SU-DHL-6 (cell line): ENCODE results near the gene CLASP1.

Source experiments
- H2AFZ ChIP-seq: fragments of 200-600 bp; sonication (generic); 2 replicates; pipeline ENCODE4 v1.6.1; 2014; ENCODE audit warnings: low read depth, mild to moderate bottlenecking, moderate library complexity, mixed read lengths, antibody characterized with exemption, low read length; ENCODE audit not compliant: severe bottlenecking
- H3F3A ChIP-seq: fragments of 200-600 bp; shearing (Covaris generic); 2 replicates; pipeline ENCODE4 v1.6.0; 2016; ENCODE audit warnings: antibody characterized with exemption, mild to moderate bottlenecking; ENCODE audit not compliant: insufficient read depth
- H3K27ac ChIP-seq: fragments of 200-600 bp; sonication (generic); 2 replicates; pipeline ENCODE4 v1.5.1; 2016; ENCODE audit warnings: low read depth, mild to moderate bottlenecking, low read length, moderate library complexity, mixed read lengths
- H3K27me3 ChIP-seq: fragments of 200-600 bp; sonication (generic), shearing (Covaris generic); 2 replicates; pipeline ENCODE4 v1.6.0; 2014; ENCODE audit warnings: mild to moderate bottlenecking, low read length
- H3K36me3 ChIP-seq: fragments of 200-600 bp; sonication (generic); 2 replicates; pipeline ENCODE4 v1.6.1; 2014; ENCODE audit warnings: mild to moderate bottlenecking, low read length, mixed read lengths
- H3K4me2 ChIP-seq: fragments of 300-600, 200-600 bp; shearing (Covaris generic), sonication (generic); 2 replicates; pipeline ENCODE4 v1.6.0; 2014; ENCODE audit warnings: low read length, low read depth, mild to moderate bottlenecking; ENCODE audit not compliant: poor library complexity, severe bottlenecking
- H3K4me3 ChIP-seq: fragments of 200-600 bp; sonication (generic); 2 replicates; pipeline ENCODE4 v1.5.1; 2014; ENCODE audit warnings: antibody characterized with exemption, low read length, mild to moderate bottlenecking, mixed read lengths; ENCODE audit not compliant: insufficient read depth, poor library complexity, severe bottlenecking
- H3K79me2 ChIP-seq: fragments of 200-600 bp; sonication (generic); 2 replicates; pipeline ENCODE4 v1.6.1; 2014; ENCODE audit warnings: mild to moderate bottlenecking, low read length, moderate library complexity; ENCODE audit not compliant: insufficient read depth
- H3K9ac ChIP-seq: fragments of 200-600 bp; sonication (generic); 2 replicates; pipeline ENCODE4 v1.7.0; 2014; ENCODE audit warnings: mild to moderate bottlenecking, low read length
- H3K9me2 ChIP-seq: fragments of 200-600 bp; sonication (generic); replicated peaks from 2 replicates; pipeline ENCODE4 v1.6.1; 2014; ENCODE audit warnings: low read length; ENCODE audit not compliant: insufficient read depth
- H3K9me3 ChIP-seq: fragments of 200-600 bp; sonication (generic); 2 replicates; pipeline ENCODE4 v1.6.1; 2014; ENCODE audit warnings: low read length, mixed read lengths; ENCODE audit not compliant: insufficient read depth
- H4K20me1 ChIP-seq: fragments of 200-600 bp; sonication (generic); 2 replicates; pipeline ENCODE4 v1.6.1; 2014; ENCODE audit warnings: low read depth, mild to moderate bottlenecking, antibody characterized with exemption, low read length, moderate library complexity, mixed read lengths
- CTCF ChIP-seq: fragments of 200-600 bp; sonication (generic); IDR thresholded peaks from one replicate; pipeline ENCODE4 v1.5.1; 2017; ENCODE audit warnings: antibody characterized with exemption, mild to moderate bottlenecking, low read length, moderate library complexity; ENCODE audit not compliant: insufficient read depth, poor library complexity, severe bottlenecking
- EZH2phosphoT487 ChIP-seq: fragments of 200-600 bp; sonication (generic), shearing (Covaris generic); conservative IDR thresholded peaks from 2 replicates; pipeline ENCODE4 v1.6.1; 2018; ENCODE audit warnings: mild to moderate bottlenecking, antibody characterized with exemption, low read length, moderate library complexity, mixed read lengths

CLASP1 gene

GRCh38 chr2:121356058-121356640 is 293.1 kb downstream of the CLASP1 start:
- Histone ChIP-seq H3K9me2 (no peaks in the 10 kb centered on the region), H3K79me2 (no peaks in the 10 kb centered on the region), H2AFZ (no peak overlapping the region), H4K20me1 (no peaks in the 10 kb centered on the region), H3K4me2 (no peak overlapping the region), H3K36me3 (peaks cover 6% of the 10 kb centered on the region; the same call in 1 of the 2 replicates), H3K27ac (no peak overlapping the region), H3K9me3 (no peaks in the 10 kb centered on the region), H3F3A (no peaks in the 10 kb centered on the region), H3K27me3 (no peaks in the 10 kb centered on the region), H3K4me3 (no peak overlapping the region), H3K9ac (no peak overlapping the region)
- peak; percentile 65 for TF ChIP-seq CTCF
- no peak for TF ChIP-seq EZH2phosphoT487

- peaks cover 6% of the 10 kb centered on the region; the same call in 1 of the 2 replicates for H3K36me3 ChIP-seq
- no peak overlapping the region for H3K4me2 ChIP-seq
- H2AFZ ChIP-seq: no peak overlapping the region
- H3K9me3 ChIP-seq: no peaks in the 10 kb centered on the region
- no peaks in the 10 kb centered on the region for H3K27me3 ChIP-seq
- no peaks in the 10 kb centered on the region for H3F3A ChIP-seq
- no peak overlapping the region for H3K27ac ChIP-seq
- H4K20me1 ChIP-seq: no peaks in the 10 kb centered on the region
- H3K4me3 ChIP-seq: no peak overlapping the region
- no peak overlapping the region for H3K9ac ChIP-seq
- TF ChIP-seq CTCF (no peak), EZH2phosphoT487 (no peak)
- H3K79me2 ChIP-seq: no peaks in the 10 kb centered on the region
- H3K9me2 ChIP-seq: no peaks in the 10 kb centered on the region
Measured at GRCh38 chr2:121355488-121355887, 293.8 kb downstream of the CLASP1 start.

- Histone ChIP-seq H3F3A (no peaks in the 10 kb centered on the region), H3K4me3 (no peak overlapping the region), H2AFZ (no peak overlapping the region), H3K27ac (no peak overlapping the region), H3K4me2 (no peak overlapping the region), H3K9me2 (no peaks in the 10 kb centered on the region), H3K79me2 (no peaks in the 10 kb centered on the region), H3K9me3 (no peaks in the 10 kb centered on the region), H3K36me3 (no peaks in the 10 kb centered on the region; the same call in 1 of the 2 replicates), H3K9ac (no peak overlapping the region), H3K27me3 (no peaks in the 10 kb centered on the region), H4K20me1 (no peaks in the 10 kb centered on the region)
- TF ChIP-seq EZH2phosphoT487 (no peak), CTCF (no peak)
Measured at GRCh38 chr2:121351521-121352318, 297.5 kb downstream of the CLASP1 start.
